Tibial nerve (tissue), 4 donors: ENCODE measurements around the gene KL.

ENCODE experiments used
- EP300 ChIP-seq, 2 donors: sonication (generic); formaldehyde crosslinking; IDR thresholded peaks; one replicate each; pipeline ENCODE4 v1.6.1; 2017; ENCODE audit warnings: antibody characterized with exemption in 2 of 2, mild to moderate bottlenecking in 1 of 2
- POLR2A ChIP-seq, 2 donors: fragments of 450-650 bp; IDR thresholded peaks; one replicate each; pipeline ENCODE4 v1.6.1; 2017; ENCODE audit warnings: antibody characterized with exemption in 2 of 2, mild to moderate bottlenecking in 2 of 2, moderate library complexity in 2 of 2
- TF ChIP-seq, protein P1 (sequence below), 5 experiments: fragments of 200-600 bp in 3 of 5; fragments of 450-650 bp in 2 of 5; sonication (generic) in 3 of 5; IDR thresholded peaks; one replicate each; pipeline ENCODE4 v1.5.1; 2016 to 2019; ENCODE audit warnings: antibody characterized with exemption in 5 of 5, mild to moderate bottlenecking in 3 of 5, moderate library complexity in 2 of 5

DNA sequence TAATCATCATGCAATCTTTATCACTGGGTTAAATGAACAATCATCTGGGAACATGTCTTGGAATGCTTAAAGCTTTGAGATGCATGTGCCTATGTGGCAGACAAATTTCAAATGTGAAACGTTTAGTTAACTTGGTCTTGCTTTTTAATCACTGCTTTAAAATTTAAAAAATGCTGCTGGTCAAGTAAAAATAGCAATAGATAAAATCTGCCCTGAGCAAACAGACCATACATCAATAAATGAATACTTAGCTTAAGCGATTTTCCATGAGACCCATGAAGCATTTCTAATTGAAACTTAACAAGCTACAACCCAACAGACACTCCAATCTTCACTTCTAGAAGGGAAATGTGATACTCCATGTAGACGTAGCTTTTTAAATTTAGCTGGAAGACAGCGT lies 1.9 kb upstream of the KL start:
- TF ChIP-seq, protein P1, sequence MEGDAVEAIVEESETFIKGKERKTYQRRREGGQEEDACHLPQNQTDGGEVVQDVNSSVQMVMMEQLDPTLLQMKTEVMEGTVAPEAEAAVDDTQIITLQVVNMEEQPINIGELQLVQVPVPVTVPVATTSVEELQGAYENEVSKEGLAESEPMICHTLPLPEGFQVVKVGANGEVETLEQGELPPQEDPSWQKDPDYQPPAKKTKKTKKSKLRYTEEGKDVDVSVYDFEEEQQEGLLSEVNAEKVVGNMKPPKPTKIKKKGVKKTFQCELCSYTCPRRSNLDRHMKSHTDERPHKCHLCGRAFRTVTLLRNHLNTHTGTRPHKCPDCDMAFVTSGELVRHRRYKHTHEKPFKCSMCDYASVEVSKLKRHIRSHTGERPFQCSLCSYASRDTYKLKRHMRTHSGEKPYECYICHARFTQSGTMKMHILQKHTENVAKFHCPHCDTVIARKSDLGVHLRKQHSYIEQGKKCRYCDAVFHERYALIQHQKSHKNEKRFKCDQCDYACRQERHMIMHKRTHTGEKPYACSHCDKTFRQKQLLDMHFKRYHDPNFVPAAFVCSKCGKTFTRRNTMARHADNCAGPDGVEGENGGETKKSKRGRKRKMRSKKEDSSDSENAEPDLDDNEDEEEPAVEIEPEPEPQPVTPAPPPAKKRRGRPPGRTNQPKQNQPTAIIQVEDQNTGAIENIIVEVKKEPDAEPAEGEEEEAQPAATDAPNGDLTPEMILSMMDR (IDR thresholded peaks at IDR 0.05), result no peak
- no peak for TF ChIP-seq EP300 (IDR thresholded peaks at IDR 0.05)
- TF ChIP-seq POLR2A (IDR thresholded peaks at IDR 0.05), result no peak
